Vein endothelial cell (primary cell): ENCODE data around the gene RASGRP3. TPM values are rescaled to one million over a fixed set of nuclear protein-coding genes. Genes with fewer than 3 reads are reported as not detected.

ENCODE experiments used
- small RNA-seq: library from RNA; depleted of rRNA; stranded (forward); fragments of <200 nt; gene quantifications from one replicate; pipeline ENCODE3, GENCODE V24; 2012
- total RNA-seq: library from RNA; depleted of rRNA; stranded (reverse); fragments of >200 nt; gene quantifications from 2 replicates; pipeline ENCODE4 v1.2.3, GENCODE V29; 2012

The RASGRP3 gene
- total RNA-seq: 117 and 201 TPM in 2 replicates

GRCh38 chr2:33476131-33476792 is at the start of gene RASGRP3:
RASGRP3 (plus strand) TSS chr2:33476649; CDS start chr2:33515137, 38,488 bp downstream.

GRCh38 chr2:33599175-33599942 is 122.9 kb downstream of the RASGRP3 start, which contains the start of gene FAM98A:
FAM98A (minus strand) TSS chr2:33599299; CDS start chr2:33599221, 78 bp downstream.

Small RNA genes lying within 50 kb of the gene (small RNA-seq; reads per million reads assigned to genes)
- gene ATP6V0E1P3: not detected

Other genes starting within 250 kb of the RASGRP3 start
- 32.0 and 86.3 TPM in 2 replicates for gene FAM98A, start 122.7 kb downstream of the RASGRP3 start, total RNA-seq